ENCODE data around the gene LASP1. TPM values are rescaled to one million over a fixed set of nuclear protein-coding genes. Genes with fewer than 3 reads are reported as not detected.

LASP1 gene
- total RNA-seq, 3 donors from 2014 or later: 88.7 to 145 (median 92.8) TPM

- intact Hi-C loops (cut with DNase I; ENCODE audit: low total_unique reads): no loop called here
- H3K27ac ChIP-seq: no peak overlapping the region
- TF ChIP-seq CTCF (IDR thresholded peaks at IDR 0.05) (no peak), POLR2A (IDR thresholded peaks at IDR 0.05) (no peak), POLR2AphosphoS5 (IDR thresholded peaks at IDR 0.05) (no peak)
- no peaks in the 10 kb centered on the region for H3K9me3 ChIP-seq
- no peak overlapping the region for H3K4me3 ChIP-seq
- no peaks in the 10 kb centered on the region for H3K36me3 ChIP-seq
- DNase-seq (ENCODE audit: low spot score in 2 of 2): no peak
- H3K4me1 ChIP-seq: no peaks in the 10 kb centered on the region
- H3K27me3 ChIP-seq: no peaks in the 10 kb centered on the region
Measured at GRCh38 chr17:38970804-38971203, 100.9 kb downstream of the LASP1 start.

Other genes starting within 250 kb of the LASP1 start
- 1 to 10 TPM; 2.0 to 2.1 (median 2.0) TPM for gene EPOP, start 195.1 kb upstream of the LASP1 start, total RNA-seq
- gene MLLT6, start 164.8 kb upstream of the LASP1 start, total RNA-seq: 100 to 1,000 TPM in 1 of 3 donors, 10 to 100 TPM in 2; 41.9 to 101 (median 90.5) TPM
- gene CISD3, start 139.7 kb upstream of the LASP1 start, total RNA-seq: 10 to 100 TPM in 2 of 3 donors, 1 to 10 TPM in 1; 8.9 to 15.0 (median 12.5) TPM
- 1 to 10 TPM; 6.4 to 9.5 (median 9.3) TPM for gene PCGF2, start 121.7 kb upstream of the LASP1 start, total RNA-seq
- 100 to 1,000 TPM; 132 to 214 (median 167) TPM for gene PSMB3, start 117.3 kb upstream of the LASP1 start, total RNA-seq
- 10 to 100 TPM; 43.0 to 52.8 (median 43.6) TPM for gene PIP4K2B, start 70.5 kb upstream of the LASP1 start, total RNA-seq
- 10 to 100 TPM; 22.1 to 42.0 (median 28.2) TPM for gene CWC25, start 44.7 kb upstream of the LASP1 start, total RNA-seq
- gene RPL23, start 16.3 kb upstream of the LASP1 start, total RNA-seq: 1,000 to 10,000 TPM; 1,871 to 2,586 (median 2,024) TPM
- gene FBXO47, start 97.3 kb downstream of the LASP1 start, total RNA-seq: not detected